ENCODE results near the gene ZDHHC7.

ZDHHC7 gene

GRCh38 chr16:85047867-85048455 is 36.6 kb upstream of the ZDHHC7 start:
- TF ChIP-seq CTCF (conservative IDR thresholded peaks at IDR 0.05) = no peak

GRCh38 chr16:85046931-85047866 is 35.9 kb upstream of the ZDHHC7 start:
- no peak for TF ChIP-seq CTCF (conservative IDR thresholded peaks at IDR 0.05)
- H3K27ac ChIP-seq = no peak overlapping the region

More at GRCh38 chr16:85047867-85048455, 36.6 kb upstream of the ZDHHC7 start:
- H3K27ac ChIP-seq = no peak overlapping the region

GRCh38 chr16:85046472-85046916 is 35.2 kb upstream of the ZDHHC7 start:
- no peak overlapping the region for H3K27ac ChIP-seq
- no peak for TF ChIP-seq CTCF (conservative IDR thresholded peaks at IDR 0.05)

- TF ChIP-seq CTCF (conservative IDR thresholded peaks at IDR 0.05) = no peak
- no peak overlapping the region for H3K27ac ChIP-seq
These were observed 34.5 kb upstream of the ZDHHC7 start for GRCh38 chr16:85045641-85046471.

GRCh38 chr16:85045077-85045476 is 33.7 kb upstream of the ZDHHC7 start:
- no peak overlapping the region for H3K27ac ChIP-seq
- TF ChIP-seq CTCF (conservative IDR thresholded peaks at IDR 0.05) = no peak

- no peak for TF ChIP-seq CTCF (conservative IDR thresholded peaks at IDR 0.05)
- no peak overlapping the region for H3K27ac ChIP-seq
These were observed 31.3 kb upstream of the ZDHHC7 start for GRCh38 chr16:85042606-85043005.

- no peak overlapping the region for H3K27ac ChIP-seq
- no peak for TF ChIP-seq CTCF (conservative IDR thresholded peaks at IDR 0.05)
These were observed 30.8 kb upstream of the ZDHHC7 start for GRCh38 chr16:85042167-85042526.
